Trophoblast cell (in vitro differentiated cells and primary cell): ENCODE measurements around the gene CCDC107.
A peak's percentile ranks its signal among the peaks of the same experiment; 100 is the strongest.

Source experiments
- DNase-seq, 2 donors: peaks; one replicate each; pipeline ENCODE4 v3.0.0-alpha.2; 2016
- H2AFZ ChIP-seq: 2 replicates; pipeline ENCODE4 v1.6.1; 2013; ENCODE audit warnings: low read length, moderate library complexity, mild to moderate bottlenecking; ENCODE audit not compliant: insufficient read depth, poor library complexity
- H2AK5ac ChIP-seq: 2 replicates; pipeline ENCODE4 v1.6.1; 2013; ENCODE audit warnings: mild to moderate bottlenecking, low read length
- H2BK120ac ChIP-seq: 2 replicates; pipeline ENCODE4 v1.6.1; 2013; ENCODE audit warnings: low read length, mild to moderate bottlenecking, moderate library complexity; ENCODE audit not compliant: insufficient read depth, poor library complexity
- H2BK12ac ChIP-seq: 2 replicates; pipeline ENCODE4 v1.6.1; 2013; ENCODE audit warnings: mild to moderate bottlenecking, low read length, moderate library complexity
- H2BK5ac ChIP-seq: 2 replicates; pipeline ENCODE4 v1.6.1; 2013; ENCODE audit warnings: low read length, low read depth, moderate library complexity, mild to moderate bottlenecking; ENCODE audit not compliant: poor library complexity
- H3K14ac ChIP-seq: 2 replicates; pipeline ENCODE4 v1.6.1; 2013; ENCODE audit warnings: mild to moderate bottlenecking, low read length
- H3K18ac ChIP-seq: 2 replicates; pipeline ENCODE4 v1.6.1; 2013; ENCODE audit warnings: mild to moderate bottlenecking, low read length
- H3K23ac ChIP-seq: 2 replicates; pipeline ENCODE4 v1.6.1; 2013; ENCODE audit warnings: low read length
- H3K27ac ChIP-seq: 2 replicates; pipeline ENCODE4 v1.5.1; 2013; ENCODE audit warnings: low read depth, mild to moderate bottlenecking, inconsistent platforms, low read length, moderate library complexity
- H3K27me3 ChIP-seq: 2 replicates; pipeline ENCODE4 v1.6.1; 2013; ENCODE audit warnings: inconsistent platforms, mild to moderate bottlenecking, low read length, moderate library complexity; ENCODE audit not compliant: insufficient read depth
- H3K36me3 ChIP-seq, 2 experiments: 1 replicate in 1 of 2; 2 replicates in 1 of 2; pipeline ENCODE4 v1.6.1; 2013; ENCODE audit warnings: low read length in 2 of 2, mild to moderate bottlenecking in 2 of 2, moderate library complexity in 1 of 2; ENCODE audit not compliant: insufficient read depth in 2 of 2, control insufficient read depth in 1 of 2
- H3K4ac ChIP-seq: 2 replicates; pipeline ENCODE4 v1.6.1; 2013; ENCODE audit warnings: low read depth, mild to moderate bottlenecking, low read length, moderate library complexity
- H3K4me1 ChIP-seq, 2 experiments: 1 replicate in 1 of 2; 2 replicates in 1 of 2; pipeline ENCODE4 v1.6.1; 2013; ENCODE audit warnings: low read length in 2 of 2, mild to moderate bottlenecking in 2 of 2, moderate library complexity in 1 of 2; ENCODE audit not compliant: insufficient read depth in 2 of 2, control insufficient read depth in 1 of 2
- H3K4me2 ChIP-seq: 2 replicates; pipeline ENCODE4 v1.6.1; 2013; ENCODE audit warnings: inconsistent platforms, mild to moderate bottlenecking, low read length, moderate library complexity
- H3K4me3 ChIP-seq: 2 replicates; pipeline ENCODE4 v1.5.1; 2013; ENCODE audit warnings: mild to moderate bottlenecking, low read depth, low read length, inconsistent platforms
- H3K79me1 ChIP-seq: one replicate; pipeline ENCODE4 v1.6.1; 2013; ENCODE audit warnings: low read length
- H3K79me2 ChIP-seq: 2 replicates; pipeline ENCODE4 v1.6.1; 2013; ENCODE audit warnings: low read length, mild to moderate bottlenecking; ENCODE audit not compliant: control insufficient read depth, insufficient read depth, poor library complexity
- H3K9ac ChIP-seq: 2 replicates; pipeline ENCODE4 v1.6.1; 2013; ENCODE audit warnings: mild to moderate bottlenecking, low read length
- H3K9me3 ChIP-seq: 2 replicates; pipeline ENCODE4 v1.6.1; 2013; ENCODE audit warnings: low read depth, mild to moderate bottlenecking, control low read depth, inconsistent platforms, low read length; ENCODE audit not compliant: insufficient read depth
- H4K12ac ChIP-seq: 2 replicates; pipeline ENCODE4 v1.6.1; 2013; ENCODE audit warnings: low read depth, mild to moderate bottlenecking, low read length, moderate library complexity
- H4K8ac ChIP-seq: 2 replicates; pipeline ENCODE4 v1.6.1; 2013; ENCODE audit warnings: low read depth, mild to moderate bottlenecking, low read length, moderate library complexity
- H4K91ac ChIP-seq: one replicate; pipeline ENCODE4 v1.6.1; 2013; ENCODE audit warnings: low read depth, mild to moderate bottlenecking, low read length, moderate library complexity
- WGBS: extraction: QIAGEN DNeasy Blood & Tissue Kit; methylation state at CpG from one replicate; pipeline ENCODE4 v1.1.7; 2013; ENCODE audit warnings: missing lambda C conversion rate; ENCODE audit not compliant: insufficient read length, insufficient coverage; ENCODE audit errors: extremely low coverage; 5-methylcytosine and 5-hydroxymethylcytosine counted together

The CCDC107 gene

DNA sequence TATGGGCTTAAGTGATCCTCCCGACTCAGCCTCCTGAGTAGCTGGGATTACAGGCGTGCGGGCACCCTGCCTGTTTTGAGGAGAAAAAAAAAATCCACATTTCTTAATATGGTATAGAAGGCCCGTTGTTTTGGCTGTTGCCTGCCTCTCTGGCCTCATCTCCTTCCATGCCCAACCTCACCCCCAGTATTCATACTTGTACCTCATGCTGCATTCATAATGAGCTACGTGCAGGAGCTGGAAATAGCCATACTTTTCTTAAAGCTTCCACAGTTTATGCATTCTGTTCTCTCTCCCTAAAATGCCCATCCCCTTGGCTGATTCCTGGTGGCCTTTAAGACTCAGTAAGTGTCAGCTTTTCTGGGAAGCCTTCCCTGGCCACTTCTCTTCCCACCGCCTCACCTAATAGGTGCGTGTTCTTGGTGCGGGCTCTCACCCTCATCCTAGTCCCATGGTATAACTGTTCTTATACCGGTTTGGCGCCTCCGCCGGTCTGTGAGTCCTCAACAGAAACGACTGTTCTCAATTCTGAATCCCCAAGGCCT, 33.7 kb downstream of the CCDC107 start:
- no CpG with 5 or more reads among the region's 13 CpGs for WGBS

GRCh38 chr9:35695943-35696401, 37.9 kb downstream of the CCDC107 start:
- Histone ChIP-seq H3K4me2 (no peak overlapping the region), H2BK12ac (no peak overlapping the region), H3K9ac (no peak overlapping the region), H4K91ac (no peak overlapping the region), H3K79me2 (peaks cover 3% of the 10 kb centered on the region), H2BK5ac (no peak overlapping the region), H3K79me1 (peaks cover 4% of the 10 kb centered on the region), H2AK5ac (no peak overlapping the region), H2AFZ (no peak overlapping the region), H3K36me3 (peaks cover 39 to 47% of the 10 kb centered on the region in 2 experiments), H3K27me3 (no peaks in the 10 kb centered on the region), H3K9me3 (peaks cover 2% of the 10 kb centered on the region), H3K4me3 (no peak overlapping the region), H3K27ac (no peak overlapping the region), H3K14ac (no peak overlapping the region), H2BK120ac (no peak overlapping the region), H4K8ac (no peak overlapping the region), H3K4me1 (no peaks in the 10 kb centered on the region), H4K12ac (no peak overlapping the region), H3K23ac (no peak overlapping the region), H3K4ac (no peak overlapping the region), H3K18ac (no peak overlapping the region)
- peak in 1 of 2 donors; percentile 12 for DNase-seq
- WGBS: no CpG with 5 or more reads among the region's 3 CpGs

More for the DNA sequence above, 33.7 kb downstream of the CCDC107 start:
- H3K79me1 ChIP-seq: peaks cover 20% of the 10 kb centered on the region
- peaks cover 7 to 12% of the 10 kb centered on the region in 2 experiments for H3K36me3 ChIP-seq
- no peak overlapping the region for H3K18ac ChIP-seq
- no peaks in the 10 kb centered on the region for H3K27me3 ChIP-seq
- H2AK5ac ChIP-seq: no peak overlapping the region
- H4K12ac ChIP-seq: no peak overlapping the region
- H4K91ac ChIP-seq: no peak overlapping the region
- H3K9ac ChIP-seq: no peak overlapping the region
- no peak overlapping the region for H3K4me2 ChIP-seq
- H4K8ac ChIP-seq: no peak overlapping the region
- H3K4me3 ChIP-seq: no peak overlapping the region
- peaks cover 16 to 24% of the 10 kb centered on the region in 2 experiments for H3K4me1 ChIP-seq
- no peak overlapping the region for H2BK5ac ChIP-seq
- H3K23ac ChIP-seq: no peak overlapping the region
- H3K4ac ChIP-seq: no peak overlapping the region
- no peak overlapping the region for H2BK120ac ChIP-seq
- peaks cover 14% of the 10 kb centered on the region for H3K79me2 ChIP-seq
- H3K27ac ChIP-seq: no peak overlapping the region
- H2BK12ac ChIP-seq: no peak overlapping the region
- H3K14ac ChIP-seq: no peak overlapping the region
- H2AFZ ChIP-seq: no peak overlapping the region
- no peaks in the 10 kb centered on the region for H3K9me3 ChIP-seq
- peak; percentile 47 to 52 for DNase-seq

DNA sequence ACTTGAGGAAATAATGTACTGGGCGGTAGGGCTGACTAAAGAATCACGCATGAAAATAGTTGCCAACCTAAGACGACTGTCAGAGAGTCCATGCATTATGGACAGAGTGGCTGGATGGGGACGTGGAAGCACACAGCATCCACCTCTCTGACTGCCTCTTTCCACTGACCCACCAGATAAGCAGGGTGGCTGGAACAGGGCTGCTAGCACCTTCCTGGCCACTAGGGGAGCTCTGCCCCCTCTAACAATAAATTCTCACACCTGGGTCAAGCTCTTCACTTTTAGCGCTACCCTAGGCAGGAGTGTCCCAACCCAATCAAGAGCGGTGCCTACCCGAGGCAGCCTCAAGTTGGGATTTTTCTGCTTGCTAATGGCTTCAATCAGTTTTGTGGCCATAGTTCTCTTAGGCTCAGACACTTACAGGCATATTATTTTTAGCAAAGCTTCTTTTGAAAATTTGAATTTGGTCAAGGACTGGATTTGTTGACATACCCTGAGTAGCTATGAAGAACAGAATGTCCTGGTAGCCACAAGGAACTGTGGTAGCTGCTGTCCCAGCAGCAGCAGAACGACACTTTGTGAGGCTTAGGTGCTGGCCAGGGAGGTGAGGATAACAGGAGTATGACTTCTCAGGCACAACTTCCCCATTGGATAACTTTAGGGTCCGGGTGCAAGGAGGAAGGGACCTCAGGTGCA, 38.6 kb downstream of the CCDC107 start:
- no peak overlapping the region for H3K23ac ChIP-seq
- H3K36me3 ChIP-seq: peaks cover 42 to 54% of the 10 kb centered on the region in 2 experiments
- no peak overlapping the region for H3K4me3 ChIP-seq
- H2AK5ac ChIP-seq: no peak overlapping the region
- peak; percentile 72 to 80 for DNase-seq
- no CpG with 5 or more reads among the region's 9 CpGs for WGBS
- H2BK5ac ChIP-seq: no peak overlapping the region
- no peak overlapping the region for H3K9ac ChIP-seq
- H4K12ac ChIP-seq: no peak overlapping the region
- H3K27me3 ChIP-seq: no peaks in the 10 kb centered on the region
- no peaks in the 10 kb centered on the region for H3K79me1 ChIP-seq
- no peak overlapping the region for H2BK12ac ChIP-seq
- no peaks in the 10 kb centered on the region for H3K79me2 ChIP-seq
- H4K8ac ChIP-seq: no peak overlapping the region
- H4K91ac ChIP-seq: no peak overlapping the region
- H3K27ac ChIP-seq: no peak overlapping the region
- no peak overlapping the region for H3K4ac ChIP-seq
- H2BK120ac ChIP-seq: no peak overlapping the region
- peaks cover 2% of the 10 kb centered on the region for H3K9me3 ChIP-seq
- no peaks in the 10 kb centered on the region for H3K4me1 ChIP-seq
- no peak overlapping the region for H2AFZ ChIP-seq
- no peak overlapping the region for H3K18ac ChIP-seq
- no peak overlapping the region for H3K4me2 ChIP-seq
- no peak overlapping the region for H3K14ac ChIP-seq

GRCh38 chr9:35697486-35697885, 39.4 kb downstream of the CCDC107 start:
- H3K9me3 ChIP-seq: peaks cover 2% of the 10 kb centered on the region
- H4K12ac ChIP-seq: no peak overlapping the region
- no peak overlapping the region for H2BK120ac ChIP-seq
- H2BK5ac ChIP-seq: no peak overlapping the region
- H4K91ac ChIP-seq: no peak overlapping the region
- H3K27me3 ChIP-seq: no peaks in the 10 kb centered on the region
- H3K79me2 ChIP-seq: no peaks in the 10 kb centered on the region
- H3K4me1 ChIP-seq: no peaks in the 10 kb centered on the region
- no peak overlapping the region for H2BK12ac ChIP-seq
- WGBS: no CpG with 5 or more reads among the region's 14 CpGs
- no peak overlapping the region for H3K4me2 ChIP-seq
- H3K14ac ChIP-seq: no peak overlapping the region
- no peak overlapping the region for H2AFZ ChIP-seq
- peaks cover 45 to 58% of the 10 kb centered on the region in 2 experiments for H3K36me3 ChIP-seq
- no peak overlapping the region for H3K23ac ChIP-seq
- H4K8ac ChIP-seq: no peak overlapping the region
- H3K4me3 ChIP-seq: no peak overlapping the region
- H3K18ac ChIP-seq: no peak overlapping the region
- H3K4ac ChIP-seq: no peak overlapping the region
- no peak overlapping the region for H2AK5ac ChIP-seq
- DNase-seq: no peak
- H3K27ac ChIP-seq: no peak overlapping the region
- H3K79me1 ChIP-seq: no peaks in the 10 kb centered on the region
- no peak overlapping the region for H3K9ac ChIP-seq
